HEK293 (cell line): ENCODE data around the gene THSD7A.

Source experiments
- CTCF ChIA-PET: fragments of 350-600 bp; formaldehyde crosslinking; extraction: SDS; loops from one replicate; lab custom pipeline; 2021; ENCODE audit warnings: antibody characterized with exemption; lab: Yijun Ruan, JAX
- POLR2A ChIA-PET: fragments of 300-600 bp; formaldehyde crosslinking; extraction: SDS; loops from one replicate; lab custom pipeline; 2020; ENCODE audit warnings: antibody characterized with exemption, inconsistent platforms; lab: Yijun Ruan, JAX
- H3K27ac ChIP-seq: fragments of 200-500 bp; sonication (Bioruptor generic); 2 replicates; pipeline ENCODE4 v1.5.1; 2014; ENCODE audit warnings: low read depth, low read length, control low read depth, inconsistent platforms; ENCODE audit errors: extremely low read depth
- H3K36me3 ChIP-seq, 2 experiments: fragments of 200-500 bp in 1 of 2; sonication (Bioruptor generic) in 1 of 2; 1 replicate in 1 of 2; 2 replicates in 1 of 2; pipeline ENCODE4 v1.5.1; 2014 to 2017; ENCODE audit warnings: inconsistent platforms in 2 of 2, low read length in 2 of 2; ENCODE audit not compliant: control insufficient read depth in 2 of 2, insufficient read depth in 1 of 2
- H3K4me1 ChIP-seq: fragments of 200-500 bp; sonication (Bioruptor generic); 2 replicates; pipeline ENCODE4 v1.5.1; 2014; ENCODE audit warnings: mild to moderate bottlenecking, low read length, inconsistent platforms; ENCODE audit not compliant: control insufficient read depth, insufficient read depth
- H3K4me3 ChIP-seq: 2 replicates; pipeline ENCODE4 v1.5.1; 2011; ENCODE audit warnings: low read depth, mild to moderate bottlenecking, control low read depth, low read length, moderate library complexity
- H3K9me3 ChIP-seq: fragments of 200-500 bp; sonication (Bioruptor generic); 2 replicates; pipeline ENCODE4 v1.5.1; 2014; ENCODE audit warnings: low read depth, low read length, inconsistent platforms; ENCODE audit not compliant: control insufficient read depth, insufficient read depth
- BCL11A ChIP-seq: fragments of 450-650 bp; formaldehyde crosslinking; IDR thresholded peaks from 2 replicates; pipeline ENCODE4 v1.5.1; 2016; ENCODE audit warnings: low read depth, missing biosample characterization, missing genetic modification characterization
- GLIS2 ChIP-seq: fragments of 450-650 bp; formaldehyde crosslinking; IDR thresholded peaks from 2 replicates; pipeline ENCODE4 v1.5.1; 2016; ENCODE audit warnings: missing biosample characterization, missing genetic modification characterization
- KLF7 ChIP-seq: fragments of 450-650 bp; formaldehyde crosslinking; IDR thresholded peaks from 2 replicates; pipeline ENCODE4 v1.5.1; 2016; ENCODE audit warnings: missing biosample characterization, missing genetic modification characterization, borderline replicate concordance
- REPIN1 ChIP-seq: fragments of 450-650 bp; formaldehyde crosslinking; IDR thresholded peaks from 2 replicates; pipeline ENCODE4 v1.5.1; 2017; ENCODE audit warnings: missing biosample characterization, missing genetic modification characterization, low read depth
- SALL2 ChIP-seq: fragments of 450-650 bp; formaldehyde crosslinking; IDR thresholded peaks from 2 replicates; pipeline ENCODE4 v1.5.0; 2017; ENCODE audit warnings: missing biosample characterization, mild to moderate bottlenecking, missing genetic modification characterization, borderline replicate concordance
- SETDB1 ChIP-seq: IDR thresholded peaks from one replicate; pipeline ENCODE4 v1.6.1; 2017; ENCODE audit warnings: mild to moderate bottlenecking, low read length, moderate library complexity, mixed read lengths; ENCODE audit not compliant: insufficient read length
- ZFP3 ChIP-seq: fragments of 450-650 bp; formaldehyde crosslinking; IDR thresholded peaks from 2 replicates; pipeline ENCODE4 v1.5.1; 2016; ENCODE audit warnings: low read depth, missing biosample characterization, missing genetic modification characterization
- ZFP37 ChIP-seq: fragments of 450-650 bp; formaldehyde crosslinking; IDR thresholded peaks from 2 replicates; pipeline ENCODE4 v1.5.1; 2016; ENCODE audit warnings: missing biosample characterization, missing genetic modification characterization
- ZNF155 ChIP-seq: fragments of 450-650 bp; formaldehyde crosslinking; IDR thresholded peaks from 2 replicates; pipeline ENCODE4 v1.5.1; 2016; ENCODE audit warnings: missing biosample characterization, missing genetic modification characterization
- ZNF521 ChIP-seq: fragments of 450-650 bp; formaldehyde crosslinking; IDR thresholded peaks from 2 replicates; pipeline ENCODE4 v1.5.1; 2017; ENCODE audit warnings: missing biosample characterization, mild to moderate bottlenecking, missing genetic modification characterization
- ZNF707 ChIP-seq: fragments of 450-650 bp; formaldehyde crosslinking; IDR thresholded peaks from 2 replicates; pipeline ENCODE4 v1.5.1; 2016; ENCODE audit warnings: missing biosample characterization, missing genetic modification characterization
- ZNF768 ChIP-seq: fragments of 450-650 bp; formaldehyde crosslinking; IDR thresholded peaks from 2 replicates; pipeline ENCODE4 v1.5.1; 2018; ENCODE audit warnings: missing biosample characterization, mild to moderate bottlenecking, missing genetic modification characterization
- ZXDB ChIP-seq: fragments of 450-650 bp; formaldehyde crosslinking; IDR thresholded peaks from 2 replicates; pipeline ENCODE4 v1.5.1; 2016; ENCODE audit warnings: missing biosample characterization, missing genetic modification characterization
- TF ChIP-seq, protein P1 (sequence below): fragments of 450-650 bp; formaldehyde crosslinking; IDR thresholded peaks from 2 replicates; pipeline ENCODE4 v1.5.1; 2016; ENCODE audit warnings: missing biosample characterization, missing genetic modification characterization
- TF ChIP-seq, protein P2 (sequence below): fragments of 450-650 bp; IDR thresholded peaks from 2 replicates; pipeline ENCODE4 v1.5.1; 2018; ENCODE audit warnings: missing biosample characterization, missing genetic modification characterization
- TF ChIP-seq, protein P3 (sequence below): fragments of 450-650 bp; formaldehyde crosslinking; IDR thresholded peaks from 2 replicates; pipeline ENCODE4 v1.5.1; 2016; ENCODE audit warnings: missing biosample characterization, missing genetic modification characterization
- TF ChIP-seq, protein P4 (sequence below): fragments of 450-650 bp; formaldehyde crosslinking; IDR thresholded peaks from 2 replicates; pipeline ENCODE4 v1.5.0; 2017; ENCODE audit warnings: missing biosample characterization, missing genetic modification characterization, borderline replicate concordance
- TF ChIP-seq, protein P5 (sequence below): fragments of 450-650 bp; formaldehyde crosslinking; IDR thresholded peaks from 2 replicates; pipeline ENCODE4 v1.5.1; 2016; ENCODE audit warnings: missing biosample characterization, missing genetic modification characterization
- TF ChIP-seq, protein P6 (sequence below): fragments of 450-650 bp; formaldehyde crosslinking; IDR thresholded peaks from 2 replicates; pipeline ENCODE4 v1.5.1; 2017; ENCODE audit warnings: missing biosample characterization, missing genetic modification characterization
- TF ChIP-seq, protein P7 (sequence below): fragments of 450-650 bp; formaldehyde crosslinking; conservative IDR thresholded peaks from 2 replicates; pipeline ENCODE4 v1.5.1; 2016; ENCODE audit warnings: low read depth, missing biosample characterization, missing genetic modification characterization

The THSD7A gene

GRCh38 chr7:11727864-11728263 lies 104.1 kb downstream of the THSD7A start (continued):
- TF ChIP-seq, protein P1, sequence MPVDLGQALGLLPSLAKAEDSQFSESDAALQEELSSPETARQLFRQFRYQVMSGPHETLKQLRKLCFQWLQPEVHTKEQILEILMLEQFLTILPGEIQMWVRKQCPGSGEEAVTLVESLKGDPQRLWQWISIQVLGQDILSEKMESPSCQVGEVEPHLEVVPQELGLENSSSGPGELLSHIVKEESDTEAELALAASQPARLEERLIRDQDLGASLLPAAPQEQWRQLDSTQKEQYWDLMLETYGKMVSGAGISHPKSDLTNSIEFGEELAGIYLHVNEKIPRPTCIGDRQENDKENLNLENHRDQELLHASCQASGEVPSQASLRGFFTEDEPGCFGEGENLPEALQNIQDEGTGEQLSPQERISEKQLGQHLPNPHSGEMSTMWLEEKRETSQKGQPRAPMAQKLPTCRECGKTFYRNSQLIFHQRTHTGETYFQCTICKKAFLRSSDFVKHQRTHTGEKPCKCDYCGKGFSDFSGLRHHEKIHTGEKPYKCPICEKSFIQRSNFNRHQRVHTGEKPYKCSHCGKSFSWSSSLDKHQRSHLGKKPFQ (tag by site-specific recombination) = no peak
- TF ChIP-seq, protein P2, sequence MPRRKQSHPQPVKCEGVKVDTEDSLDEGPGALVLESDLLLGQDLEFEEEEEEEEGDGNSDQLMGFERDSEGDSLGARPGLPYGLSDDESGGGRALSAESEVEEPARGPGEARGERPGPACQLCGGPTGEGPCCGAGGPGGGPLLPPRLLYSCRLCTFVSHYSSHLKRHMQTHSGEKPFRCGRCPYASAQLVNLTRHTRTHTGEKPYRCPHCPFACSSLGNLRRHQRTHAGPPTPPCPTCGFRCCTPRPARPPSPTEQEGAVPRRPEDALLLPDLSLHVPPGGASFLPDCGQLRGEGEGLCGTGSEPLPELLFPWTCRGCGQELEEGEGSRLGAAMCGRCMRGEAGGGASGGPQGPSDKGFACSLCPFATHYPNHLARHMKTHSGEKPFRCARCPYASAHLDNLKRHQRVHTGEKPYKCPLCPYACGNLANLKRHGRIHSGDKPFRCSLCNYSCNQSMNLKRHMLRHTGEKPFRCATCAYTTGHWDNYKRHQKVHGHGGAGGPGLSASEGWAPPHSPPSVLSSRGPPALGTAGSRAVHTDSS = no peak

GRCh38 chr7:11726794-11727155 lies 105.2 kb downstream of the THSD7A start:
- no peaks in the 10 kb centered on the region for H3K36me3 ChIP-seq
- TF ChIP-seq ZXDB (tag by site-specific recombination) (no peak), SETDB1 (no peak), GLIS2 (tag by site-specific recombination) (no peak), SALL2 (tag by site-specific recombination) (no peak), ZNF521 (tag by site-specific recombination) (no peak), BCL11A (tag by site-specific recombination) (no peak), ZNF707 (tag by site-specific recombination) (no peak), ZNF768 (no peak), KLF7 (tag by site-specific recombination) (no peak), ZFP37 (tag by site-specific recombination) (no peak), ZNF155 (tag by site-specific recombination) (no peak), REPIN1 (tag by site-specific recombination) (no peak), ZFP3 (tag by site-specific recombination) (no peak)
- TF ChIP-seq, protein P3, sequence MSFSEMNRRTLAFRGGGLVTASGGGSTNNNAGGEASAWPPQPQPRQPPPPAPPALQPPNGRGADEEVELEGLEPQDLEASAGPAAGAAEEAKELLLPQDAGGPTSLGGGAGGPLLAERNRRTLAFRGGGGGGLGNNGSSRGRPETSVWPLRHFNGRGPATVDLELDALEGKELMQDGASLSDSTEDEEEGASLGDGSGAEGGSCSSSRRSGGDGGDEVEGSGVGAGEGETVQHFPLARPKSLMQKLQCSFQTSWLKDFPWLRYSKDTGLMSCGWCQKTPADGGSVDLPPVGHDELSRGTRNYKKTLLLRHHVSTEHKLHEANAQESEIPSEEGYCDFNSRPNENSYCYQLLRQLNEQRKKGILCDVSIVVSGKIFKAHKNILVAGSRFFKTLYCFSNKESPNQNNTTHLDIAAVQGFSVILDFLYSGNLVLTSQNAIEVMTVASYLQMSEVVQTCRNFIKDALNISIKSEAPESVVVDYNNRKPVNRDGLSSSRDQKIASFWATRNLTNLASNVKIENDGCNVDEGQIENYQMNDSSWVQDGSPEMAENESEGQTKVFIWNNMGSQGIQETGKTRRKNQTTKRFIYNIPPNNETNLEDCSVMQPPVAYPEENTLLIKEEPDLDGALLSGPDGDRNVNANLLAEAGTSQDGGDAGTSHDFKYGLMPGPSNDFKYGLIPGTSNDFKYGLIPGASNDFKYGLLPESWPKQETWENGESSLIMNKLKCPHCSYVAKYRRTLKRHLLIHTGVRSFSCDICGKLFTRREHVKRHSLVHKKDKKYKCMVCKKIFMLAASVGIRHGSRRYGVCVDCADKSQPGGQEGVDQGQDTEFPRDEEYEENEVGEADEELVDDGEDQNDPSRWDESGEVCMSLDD (tag by site-specific recombination) = no peak
- TF ChIP-seq, protein P4, sequence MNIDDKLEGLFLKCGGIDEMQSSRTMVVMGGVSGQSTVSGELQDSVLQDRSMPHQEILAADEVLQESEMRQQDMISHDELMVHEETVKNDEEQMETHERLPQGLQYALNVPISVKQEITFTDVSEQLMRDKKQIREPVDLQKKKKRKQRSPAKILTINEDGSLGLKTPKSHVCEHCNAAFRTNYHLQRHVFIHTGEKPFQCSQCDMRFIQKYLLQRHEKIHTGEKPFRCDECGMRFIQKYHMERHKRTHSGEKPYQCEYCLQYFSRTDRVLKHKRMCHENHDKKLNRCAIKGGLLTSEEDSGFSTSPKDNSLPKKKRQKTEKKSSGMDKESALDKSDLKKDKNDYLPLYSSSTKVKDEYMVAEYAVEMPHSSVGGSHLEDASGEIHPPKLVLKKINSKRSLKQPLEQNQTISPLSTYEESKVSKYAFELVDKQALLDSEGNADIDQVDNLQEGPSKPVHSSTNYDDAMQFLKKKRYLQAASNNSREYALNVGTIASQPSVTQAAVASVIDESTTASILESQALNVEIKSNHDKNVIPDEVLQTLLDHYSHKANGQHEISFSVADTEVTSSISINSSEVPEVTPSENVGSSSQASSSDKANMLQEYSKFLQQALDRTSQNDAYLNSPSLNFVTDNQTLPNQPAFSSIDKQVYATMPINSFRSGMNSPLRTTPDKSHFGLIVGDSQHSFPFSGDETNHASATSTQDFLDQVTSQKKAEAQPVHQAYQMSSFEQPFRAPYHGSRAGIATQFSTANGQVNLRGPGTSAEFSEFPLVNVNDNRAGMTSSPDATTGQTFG (tag by site-specific recombination) = no peak
- TF ChIP-seq, protein P5, sequence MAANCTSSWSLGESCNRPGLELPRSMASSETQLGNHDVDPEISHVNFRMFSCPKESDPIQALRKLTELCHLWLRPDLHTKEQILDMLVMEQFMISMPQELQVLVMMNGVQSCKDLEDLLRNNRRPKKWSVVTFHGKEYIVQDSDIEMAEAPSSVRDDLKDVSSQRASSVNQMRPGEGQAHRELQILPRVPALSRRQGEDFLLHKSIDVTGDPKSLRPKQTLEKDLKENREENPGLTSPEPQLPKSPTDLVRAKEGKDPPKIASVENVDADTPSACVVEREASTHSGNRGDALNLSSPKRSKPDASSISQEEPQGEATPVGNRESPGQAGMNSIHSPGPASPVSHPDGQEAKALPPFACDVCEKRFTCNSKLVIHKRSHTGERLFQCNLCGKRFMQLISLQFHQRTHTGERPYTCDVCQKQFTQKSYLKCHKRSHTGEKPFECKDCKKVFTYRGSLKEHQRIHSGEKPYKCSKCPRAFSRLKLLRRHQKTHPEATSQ (tag by site-specific recombination) = no peak
- TF ChIP-seq, protein P6, sequence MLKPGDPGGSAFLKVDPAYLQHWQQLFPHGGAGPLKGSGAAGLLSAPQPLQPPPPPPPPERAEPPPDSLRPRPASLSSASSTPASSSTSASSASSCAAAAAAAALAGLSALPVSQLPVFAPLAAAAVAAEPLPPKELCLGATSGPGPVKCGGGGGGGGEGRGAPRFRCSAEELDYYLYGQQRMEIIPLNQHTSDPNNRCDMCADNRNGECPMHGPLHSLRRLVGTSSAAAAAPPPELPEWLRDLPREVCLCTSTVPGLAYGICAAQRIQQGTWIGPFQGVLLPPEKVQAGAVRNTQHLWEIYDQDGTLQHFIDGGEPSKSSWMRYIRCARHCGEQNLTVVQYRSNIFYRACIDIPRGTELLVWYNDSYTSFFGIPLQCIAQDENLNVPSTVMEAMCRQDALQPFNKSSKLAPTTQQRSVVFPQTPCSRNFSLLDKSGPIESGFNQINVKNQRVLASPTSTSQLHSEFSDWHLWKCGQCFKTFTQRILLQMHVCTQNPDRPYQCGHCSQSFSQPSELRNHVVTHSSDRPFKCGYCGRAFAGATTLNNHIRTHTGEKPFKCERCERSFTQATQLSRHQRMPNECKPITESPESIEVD (tag by site-specific recombination) = no peak
- TF ChIP-seq, protein P7, sequence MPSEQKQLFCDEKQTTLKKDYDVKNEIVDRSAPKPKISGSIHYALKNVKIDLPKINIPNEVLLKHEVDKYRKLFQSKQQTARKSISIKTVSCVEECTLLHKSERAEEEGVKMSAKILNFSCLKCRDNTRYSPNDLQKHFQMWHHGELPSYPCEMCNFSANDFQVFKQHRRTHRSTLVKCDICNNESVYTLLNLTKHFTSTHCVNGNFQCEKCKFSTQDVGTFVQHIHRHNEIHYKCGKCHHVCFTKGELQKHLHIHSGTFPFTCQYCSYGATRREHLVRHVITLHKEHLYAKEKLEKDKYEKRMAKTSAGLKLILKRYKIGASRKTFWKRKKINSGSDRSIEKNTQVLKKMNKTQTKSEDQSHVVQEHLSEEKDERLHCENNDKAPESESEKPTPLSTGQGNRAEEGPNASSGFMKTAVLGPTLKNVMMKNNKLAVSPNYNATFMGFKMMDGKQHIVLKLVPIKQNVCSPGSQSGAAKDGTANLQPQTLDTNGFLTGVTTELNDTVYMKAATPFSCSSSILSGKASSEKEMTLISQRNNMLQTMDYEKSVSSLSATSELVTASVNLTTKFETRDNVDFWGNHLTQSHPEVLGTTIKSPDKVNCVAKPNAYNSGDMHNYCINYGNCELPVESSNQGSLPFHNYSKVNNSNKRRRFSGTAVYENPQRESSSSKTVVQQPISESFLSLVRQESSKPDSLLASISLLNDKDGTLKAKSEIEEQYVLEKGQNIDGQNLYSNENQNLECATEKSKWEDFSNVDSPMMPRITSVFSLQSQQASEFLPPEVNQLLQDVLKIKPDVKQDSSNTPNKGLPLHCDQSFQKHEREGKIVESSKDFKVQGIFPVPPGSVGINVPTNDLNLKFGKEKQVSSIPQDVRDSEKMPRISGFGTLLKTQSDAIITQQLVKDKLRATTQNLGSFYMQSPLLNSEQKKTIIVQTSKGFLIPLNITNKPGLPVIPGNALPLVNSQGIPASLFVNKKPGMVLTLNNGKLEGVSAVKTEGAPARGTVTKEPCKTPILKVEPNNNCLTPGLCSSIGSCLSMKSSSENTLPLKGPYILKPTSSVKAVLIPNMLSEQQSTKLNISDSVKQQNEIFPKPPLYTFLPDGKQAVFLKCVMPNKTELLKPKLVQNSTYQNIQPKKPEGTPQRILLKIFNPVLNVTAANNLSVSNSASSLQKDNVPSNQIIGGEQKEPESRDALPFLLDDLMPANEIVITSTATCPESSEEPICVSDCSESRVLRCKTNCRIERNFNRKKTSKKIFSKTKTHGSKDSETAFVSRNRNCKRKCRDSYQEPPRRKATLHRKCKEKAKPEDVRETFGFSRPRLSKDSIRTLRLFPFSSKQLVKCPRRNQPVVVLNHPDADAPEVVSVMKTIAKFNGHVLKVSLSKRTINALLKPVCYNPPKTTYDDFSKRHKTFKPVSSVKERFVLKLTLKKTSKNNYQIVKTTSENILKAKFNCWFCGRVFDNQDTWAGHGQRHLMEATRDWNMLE (tag by site-specific recombination) = no peak
- TF ChIP-seq, all 188 proteins: peak for 0
- H3K4me1 ChIP-seq = no peaks in the 10 kb centered on the region
- no peak overlapping the region for H3K27ac ChIP-seq
- ChIA-PET CTCF (no interaction called here), POLR2A (no interaction called here)
- no peaks in the 10 kb centered on the region for H3K9me3 ChIP-seq
- no peak overlapping the region for H3K4me3 ChIP-seq
